ENCODE measurements around the gene ASTN2.

The ASTN2 gene

GRCh38 chr9:117249799-117250198 is 165.1 kb downstream of the ASTN2 start:
- Histone ChIP-seq H3K18ac (ENCODE audit: low read length) (no peak overlapping the region), H3K4me2 (ENCODE audit: insufficient read depth, low read length, poor library complexity, severe bottlenecking) (no peak overlapping the region), H2AK5ac (ENCODE audit: low read depth, low read length) (no peak overlapping the region), H2BK5ac (ENCODE audit: low read length) (no peak overlapping the region), H3K79me1 (ENCODE audit: low read depth, low read length) (no peaks in the 10 kb centered on the region), H2BK120ac (ENCODE audit: low read depth, low read length) (no peak overlapping the region), H3K9me3 (replicated peaks in 1 of 2; ENCODE audit: control insufficient read depth in 2 of 2, insufficient read depth in 1 of 2, low read depth in 1 of 2, low read length in 2 of 2) (no peaks in the 10 kb centered on the region), H3K9ac (ENCODE audit: low read depth, low read length, poor library complexity) (no peak overlapping the region), H2BK15ac (ENCODE audit: low read length) (no peak overlapping the region), H3K27me3 (ENCODE audit: control insufficient read depth in 3 of 3, insufficient read depth in 3 of 3, low read depth in 1 of 3, low read length in 3 of 3) (no peaks in the 10 kb centered on the region), H3K4me1 (ENCODE audit: control insufficient read depth in 2 of 2, insufficient read depth in 1 of 2, low read depth in 1 of 2, low read length in 2 of 2) (peaks cover 0 to 1% of the 10 kb centered on the region in 2 donors), H4K8ac (ENCODE audit: low read depth, low read length) (no peak overlapping the region), H2AFZ (ENCODE audit: low read length) (no peak overlapping the region), H3K14ac (ENCODE audit: low read length) (no peak overlapping the region), H3K36me3 (replicated peaks in 1 of 2; ENCODE audit: control insufficient read depth in 2 of 2, insufficient read depth in 2 of 2, low read length in 2 of 2) (no peaks in the 10 kb centered on the region), H3K4ac (ENCODE audit: low read length) (no peak overlapping the region), H3K23ac (ENCODE audit: low read depth, low read length, poor library complexity) (no peak overlapping the region), H2BK12ac (ENCODE audit: low read length) (no peak overlapping the region), H4K91ac (ENCODE audit: low read depth, low read length, poor library complexity) (no peak overlapping the region), H3K4me3 (ENCODE audit: low read length in 2 of 2) (no peak overlapping the region), H3K27ac (replicated peaks; ENCODE audit: low read length) (no peak overlapping the region)
- WGBS, 2 donors (ENCODE audit: extremely low coverage in 2 of 2, insufficient read length in 2 of 2, insufficient replicate concordance in 1 of 2), result no CpG with 5 or more reads among the region's 3 CpGs
- no peak for DNase-seq (ENCODE audit: low spot score)

GRCh38 chr9:117247266-117247665 is 167.6 kb downstream of the ASTN2 start:
- Histone ChIP-seq H3K79me1 (ENCODE audit: low read depth, low read length) (no peaks in the 10 kb centered on the region), H3K14ac (ENCODE audit: low read length) (no peak overlapping the region), H3K23ac (ENCODE audit: low read depth, low read length, poor library complexity) (no peak overlapping the region), H4K91ac (ENCODE audit: low read depth, low read length, poor library complexity) (no peak overlapping the region), H2AFZ (ENCODE audit: low read length) (no peak overlapping the region), H4K8ac (ENCODE audit: low read depth, low read length) (no peak overlapping the region), H3K27me3 (ENCODE audit: control insufficient read depth in 3 of 3, insufficient read depth in 3 of 3, low read depth in 1 of 3, low read length in 3 of 3) (no peaks in the 10 kb centered on the region), H2BK120ac (ENCODE audit: low read depth, low read length) (no peak overlapping the region), H3K18ac (ENCODE audit: low read length) (no peak overlapping the region), H3K4me2 (ENCODE audit: insufficient read depth, low read length, poor library complexity, severe bottlenecking) (no peak overlapping the region), H3K9me3 (replicated peaks in 1 of 2; ENCODE audit: control insufficient read depth in 2 of 2, insufficient read depth in 1 of 2, low read depth in 1 of 2, low read length in 2 of 2) (no peaks in the 10 kb centered on the region), H3K9ac (ENCODE audit: low read depth, low read length, poor library complexity) (no peak overlapping the region), H3K27ac (replicated peaks; ENCODE audit: low read length) (no peak overlapping the region), H2AK5ac (ENCODE audit: low read depth, low read length) (no peak overlapping the region), H2BK15ac (ENCODE audit: low read length) (no peak overlapping the region), H2BK5ac (ENCODE audit: low read length) (no peak overlapping the region), H2BK12ac (ENCODE audit: low read length) (no peak overlapping the region), H3K36me3 (replicated peaks in 1 of 2; ENCODE audit: control insufficient read depth in 2 of 2, insufficient read depth in 2 of 2, low read length in 2 of 2) (no peaks in the 10 kb centered on the region), H3K4me1 (ENCODE audit: control insufficient read depth in 2 of 2, insufficient read depth in 1 of 2, low read depth in 1 of 2, low read length in 2 of 2) (peaks cover 0 to 1% of the 10 kb centered on the region in 2 donors), H3K4me3 (ENCODE audit: low read length in 2 of 2) (no peak overlapping the region), H3K4ac (ENCODE audit: low read length) (no peak overlapping the region)
- WGBS, 2 donors (ENCODE audit: extremely low coverage in 2 of 2, insufficient read length in 2 of 2, insufficient replicate concordance in 1 of 2), result no CpG with 5 or more reads among the region's 1 CpG
- no peak for DNase-seq (ENCODE audit: low spot score)

GRCh38 chr9:117245175-117245829 is 169.6 kb downstream of the ASTN2 start:
- Histone ChIP-seq H2BK12ac (ENCODE audit: low read length) (no peak overlapping the region), H3K27me3 (ENCODE audit: control insufficient read depth in 3 of 3, insufficient read depth in 3 of 3, low read depth in 1 of 3, low read length in 3 of 3) (no peaks in the 10 kb centered on the region), H4K8ac (ENCODE audit: low read depth, low read length) (no peak overlapping the region), H3K27ac (replicated peaks; ENCODE audit: low read length) (no peak overlapping the region), H2AFZ (ENCODE audit: low read length) (no peak overlapping the region), H2BK120ac (ENCODE audit: low read depth, low read length) (no peak overlapping the region), H3K4me1 (ENCODE audit: control insufficient read depth in 2 of 2, insufficient read depth in 1 of 2, low read depth in 1 of 2, low read length in 2 of 2) (peaks cover 0 to 1% of the 10 kb centered on the region in 2 donors), H3K4me3 (ENCODE audit: low read length in 2 of 2) (no peak overlapping the region), H3K18ac (ENCODE audit: low read length) (no peak overlapping the region), H4K91ac (ENCODE audit: low read depth, low read length, poor library complexity) (no peak overlapping the region), H2BK15ac (ENCODE audit: low read length) (no peak overlapping the region), H3K9ac (ENCODE audit: low read depth, low read length, poor library complexity) (no peak overlapping the region), H3K36me3 (replicated peaks in 1 of 2; ENCODE audit: control insufficient read depth in 2 of 2, insufficient read depth in 2 of 2, low read length in 2 of 2) (no peaks in the 10 kb centered on the region), H3K14ac (ENCODE audit: low read length) (no peak overlapping the region), H3K4me2 (ENCODE audit: insufficient read depth, low read length, poor library complexity, severe bottlenecking) (no peak overlapping the region), H3K4ac (ENCODE audit: low read length) (no peak overlapping the region), H3K9me3 (replicated peaks in 1 of 2; ENCODE audit: control insufficient read depth in 2 of 2, insufficient read depth in 1 of 2, low read depth in 1 of 2, low read length in 2 of 2) (no peaks in the 10 kb centered on the region), H2BK5ac (ENCODE audit: low read length) (no peak overlapping the region), H3K23ac (ENCODE audit: low read depth, low read length, poor library complexity) (no peak overlapping the region), H3K79me1 (ENCODE audit: low read depth, low read length) (no peaks in the 10 kb centered on the region), H2AK5ac (ENCODE audit: low read depth, low read length) (no peak overlapping the region)
- WGBS, 2 donors (ENCODE audit: extremely low coverage in 2 of 2, insufficient read length in 2 of 2, insufficient replicate concordance in 1 of 2), result no CpG with 5 or more reads among the region's 8 CpGs
- DNase-seq (ENCODE audit: low spot score), result no peak

GRCh38 chr9:117242082-117242481 is 172.8 kb downstream of the ASTN2 start:
- H3K4me3 ChIP-seq (ENCODE audit: low read length in 2 of 2), result no peak overlapping the region
- H4K8ac ChIP-seq (ENCODE audit: low read depth, low read length), result no peak overlapping the region
- no peak overlapping the region for H3K4me2 ChIP-seq (ENCODE audit: insufficient read depth, low read length, poor library complexity, severe bottlenecking)
- H3K18ac ChIP-seq (ENCODE audit: low read length), result no peak overlapping the region
- no peak overlapping the region for H3K9ac ChIP-seq (ENCODE audit: low read depth, low read length, poor library complexity)
- no peaks in the 10 kb centered on the region for H3K27me3 ChIP-seq (ENCODE audit: control insufficient read depth in 3 of 3, insufficient read depth in 3 of 3, low read depth in 1 of 3, low read length in 3 of 3)
- no peak overlapping the region for H2BK5ac ChIP-seq (ENCODE audit: low read length)
- H3K36me3 ChIP-seq (replicated peaks in 1 of 2; ENCODE audit: control insufficient read depth in 2 of 2, insufficient read depth in 2 of 2, low read length in 2 of 2), result no peaks in the 10 kb centered on the region
- no peak overlapping the region for H4K91ac ChIP-seq (ENCODE audit: low read depth, low read length, poor library complexity)
- no peak overlapping the region for H3K27ac ChIP-seq (replicated peaks; ENCODE audit: low read length)
- no peak overlapping the region for H2BK120ac ChIP-seq (ENCODE audit: low read depth, low read length)
- no peak overlapping the region for H2BK15ac ChIP-seq (ENCODE audit: low read length)
- H2AK5ac ChIP-seq (ENCODE audit: low read depth, low read length), result no peak overlapping the region
- H3K4ac ChIP-seq (ENCODE audit: low read length), result no peak overlapping the region
- H3K14ac ChIP-seq (ENCODE audit: low read length), result no peak overlapping the region
- no peak overlapping the region for H2BK12ac ChIP-seq (ENCODE audit: low read length)
- H3K79me1 ChIP-seq (ENCODE audit: low read depth, low read length), result no peaks in the 10 kb centered on the region
- H3K9me3 ChIP-seq (replicated peaks in 1 of 2; ENCODE audit: control insufficient read depth in 2 of 2, insufficient read depth in 1 of 2, low read depth in 1 of 2, low read length in 2 of 2), result no peaks in the 10 kb centered on the region
- H3K23ac ChIP-seq (ENCODE audit: low read depth, low read length, poor library complexity), result no peak overlapping the region
- no peak for DNase-seq (ENCODE audit: low spot score)
- no peak overlapping the region for H2AFZ ChIP-seq (ENCODE audit: low read length)
- no peaks in the 10 kb centered on the region for H3K4me1 ChIP-seq (ENCODE audit: control insufficient read depth in 2 of 2, insufficient read depth in 1 of 2, low read depth in 1 of 2, low read length in 2 of 2)
- no CpG with 5 or more reads among the region's 3 CpGs for WGBS, 2 donors (ENCODE audit: extremely low coverage in 2 of 2, insufficient read length in 2 of 2, insufficient replicate concordance in 1 of 2)
